HCT116 (cell line): Measurements from ENCODE around the gene EGFR. TPM values are rescaled to one million over a fixed set of nuclear protein-coding genes. Genes with fewer than 3 reads are reported as not detected.
A peak's percentile ranks its signal among the peaks of the same experiment; 100 is the strongest.

Experiments used
- ATAC-seq: fragments of 200-7000 bp; cut with Tn5 transposase; 2 replicates; pipeline ENCODE4 v1.9.1; 2020; ENCODE audit warnings: mild to moderate bottlenecking, moderate library complexity
- BruUV-seq: library from RNA; stranded (reverse); fragments of 400-500 nt; replicated peaks from 2 replicates; lab custom pipeline; 2021; lab: Mats Ljungman, UMichigan
- CTCF ChIA-PET: fragments of 300-600 bp; sonication (Branson Sonifier 250); formaldehyde crosslinking; loops from one replicate; lab custom pipeline; 2021; ENCODE audit warnings: antibody characterized with exemption; lab: Charles Lee
- POLR2A ChIA-PET: fragments of 300-600, 350-600 bp; sonication (Branson Sonifier 250); formaldehyde crosslinking; loops from one replicate; lab custom pipeline; 2021; ENCODE audit warnings: antibody characterized with exemption; lab: Charles Lee
- RAD21 ChIA-PET, 2 experiments: fragments of 300-600 bp; sonication (Branson Sonifier 250); formaldehyde crosslinking; loops; one replicate each; lab custom pipeline; 2023; ENCODE audit warnings: low total read pairs in 2 of 2; ENCODE audit not compliant: uncharacterized antibody in 2 of 2, unreplicated experiment in 2 of 2, low non-redundant PET in 1 of 2; lab: Charles Lee
- DNase-seq: peaks from one replicate; pipeline ENCODE4 v3.0.0-alpha.2; 2010; ENCODE audit warnings: low read depth, low spot score
- H2AFZ ChIP-seq: fragments of 200-600 bp; shearing (Covaris generic), sonication (generic); 2 replicates; pipeline ENCODE4 v1.6.1; 2017; ENCODE audit warnings: low read depth, mixed run types, mixed read lengths, antibody characterized with exemption, low read length; ENCODE audit not compliant: poor library complexity, severe bottlenecking
- H3K27ac ChIP-seq: 2 replicates; pipeline ENCODE4 v1.5.1; 2012; ENCODE audit warnings: low read depth, low read length
- H3K27me3 ChIP-seq: fragments of 200-600 bp; sonication (generic); 2 replicates; pipeline ENCODE4 v1.6.1; 2016; ENCODE audit warnings: mixed run types, low read length, mixed read lengths; ENCODE audit not compliant: insufficient read depth
- H3K36me3 ChIP-seq, 2 experiments: fragments of 200-500 bp in 1 of 2; fragments of 200-600 bp in 1 of 2; sonication (Bioruptor generic) in 1 of 2; sonication (generic) in 1 of 2; 2 replicates each; pipeline versions ENCODE4 v1.5.1 to v1.6.1; 2014 to 2016; ENCODE audit warnings: low read length in 2 of 2, inconsistent platforms in 1 of 2, mixed read lengths in 1 of 2, mixed run types in 1 of 2; ENCODE audit not compliant: insufficient read depth in 2 of 2, control insufficient read depth in 1 of 2
- H3K4me1 ChIP-seq, 2 experiments: fragments of 200-600 bp in 1 of 2; sonication (generic) in 1 of 2; 2 replicates each; pipeline versions ENCODE4 v1.5.1 to v1.6.1; 2012 to 2017; ENCODE audit warnings: low read length in 2 of 2, inconsistent platforms in 1 of 2, mild to moderate bottlenecking in 1 of 2, mixed read lengths in 1 of 2, mixed run types in 1 of 2, moderate library complexity in 1 of 2; ENCODE audit not compliant: insufficient read depth in 2 of 2, control insufficient read depth in 1 of 2
- H3K4me2 ChIP-seq: fragments of 200-600 bp; sonication (generic); 2 replicates; pipeline ENCODE4 v1.6.1; 2017; ENCODE audit warnings: mixed run types, low read length, mixed read lengths
- H3K4me3 ChIP-seq, 2 experiments: fragments of 200-600 bp in 1 of 2; sonication (generic) in 1 of 2; replicated peaks in 1 of 2; 2 replicates each; pipeline ENCODE4 v1.5.1; 2011 to 2016; ENCODE audit warnings: low read length in 2 of 2, control low read depth in 1 of 2, low read depth in 1 of 2, mild to moderate bottlenecking in 1 of 2, mixed read lengths in 1 of 2, mixed run types in 1 of 2
- H3K79me2 ChIP-seq: fragments of 200-600 bp; sonication (generic); 2 replicates; pipeline ENCODE4 v1.6.1; 2017; ENCODE audit warnings: mild to moderate bottlenecking, mixed run types, low read length, moderate library complexity, mixed read lengths; ENCODE audit not compliant: insufficient read depth
- H3K9ac ChIP-seq: fragments of 200-600 bp; sonication (generic); 2 replicates; pipeline ENCODE4 v1.6.1; 2016; ENCODE audit warnings: low read length, mixed read lengths
- H3K9me2 ChIP-seq: fragments of 200-600 bp; sonication (generic), shearing (Covaris generic); 2 replicates; pipeline ENCODE4 v1.6.1; 2017; ENCODE audit warnings: mixed run types, mild to moderate bottlenecking, moderate library complexity; ENCODE audit not compliant: insufficient read depth
- H3K9me3 ChIP-seq, 2 experiments: fragments of 200-500 bp in 1 of 2; fragments of 200-600 bp in 1 of 2; sonication (Bioruptor generic) in 1 of 2; sonication (generic) in 1 of 2; 2 replicates each; pipeline ENCODE4 v1.6.1; 2014 to 2017; ENCODE audit warnings: low read length in 2 of 2, mixed read lengths in 2 of 2, inconsistent platforms in 1 of 2, low read depth in 1 of 2, mild to moderate bottlenecking in 1 of 2, mixed run types in 1 of 2, moderate library complexity in 1 of 2; ENCODE audit not compliant: control insufficient read depth in 1 of 2, insufficient read depth in 1 of 2
- H4K20me1 ChIP-seq: fragments of 200-600 bp; sonication (generic), shearing (Covaris generic); 2 replicates; pipeline ENCODE4 v1.6.1; 2017; ENCODE audit warnings: mixed run types, mild to moderate bottlenecking, moderate library complexity; ENCODE audit not compliant: insufficient read depth
- CBX3 ChIP-seq: IDR thresholded peaks from 2 replicates; pipeline ENCODE4 v1.6.1; 2012; ENCODE audit warnings: low read depth
- CEBPB ChIP-seq: IDR thresholded peaks from 2 replicates; pipeline ENCODE4 v1.6.1; 2012; ENCODE audit warnings: low read depth
- EGR1 ChIP-seq: IDR thresholded peaks from 2 replicates; pipeline ENCODE4 v1.6.1; 2012; ENCODE audit warnings: low read depth
- ELF1 ChIP-seq: IDR thresholded peaks from 2 replicates; pipeline ENCODE4 v1.6.1; 2012; ENCODE audit warnings: low read depth, borderline replicate concordance
- EZH2 ChIP-seq: fragments of 200-600 bp; sonication (generic); IDR thresholded peaks from 2 replicates; pipeline ENCODE4 v1.6.1; 2017; ENCODE audit warnings: antibody characterized with exemption, mixed run types
- EZH2phosphoT487 ChIP-seq: fragments of 200-600 bp; IDR thresholded peaks from 2 replicates; pipeline ENCODE4 v1.6.1; 2018; ENCODE audit warnings: antibody characterized with exemption, borderline replicate concordance
- MAX ChIP-seq: IDR thresholded peaks from 2 replicates; pipeline ENCODE4 v1.6.1; 2012
- POLR2A ChIP-seq: IDR thresholded peaks from 2 replicates; pipeline ENCODE4 v1.7.0; 2011; ENCODE audit warnings: borderline replicate concordance; ENCODE audit not compliant: insufficient read depth, insufficient read length; ENCODE audit errors: extremely low read depth
- POLR2AphosphoS5 ChIP-seq: IDR thresholded peaks from 2 replicates; pipeline ENCODE4 v1.6.1; 2011; ENCODE audit warnings: mild to moderate bottlenecking, low read depth, low read length, moderate library complexity
- RAD21 ChIP-seq: IDR thresholded peaks from 2 replicates; pipeline ENCODE4 v1.6.1; 2012; ENCODE audit warnings: low read depth, mild to moderate bottlenecking
- SIN3A ChIP-seq: IDR thresholded peaks from 2 replicates; pipeline ENCODE4 v1.6.1; 2012; ENCODE audit warnings: low read depth
- SP1 ChIP-seq: IDR thresholded peaks from 2 replicates; pipeline ENCODE4 v1.6.1; 2012; ENCODE audit warnings: low read depth
- SRF ChIP-seq: IDR thresholded peaks from 2 replicates; pipeline ENCODE4 v1.6.1; 2012; ENCODE audit warnings: low read depth
- ZFX ChIP-seq: fragments of 450-650 bp; IDR thresholded peaks from 2 replicates; pipeline ENCODE4 v1.6.1; 2017
- ZNF274 ChIP-seq: fragments of 200-500 bp; sonication (Bioruptor generic); IDR thresholded peaks from 2 replicates; pipeline ENCODE4 v1.6.1; 2014; ENCODE audit warnings: mild to moderate bottlenecking, low read depth, low read length, inconsistent platforms
- intact Hi-C: fragments of 100-400 bp; cut with micrococcal nuclease; formaldehyde crosslinking; loops from 2 replicates; pipeline ENCODE4 v1.10.0; 2022
- total RNA-seq: library from RNA; stranded (reverse); gene quantifications from one replicate; pipeline ENCODE4 v1.2.1, GENCODE V29; 2021; ENCODE audit not compliant: unreplicated experiment
- TF ChIP-seq, protein P1 (sequence below): IDR thresholded peaks from 2 replicates; pipeline ENCODE4 v1.6.1; 2012; ENCODE audit warnings: low read depth
- TF ChIP-seq, protein P2 (sequence below): IDR thresholded peaks from 2 replicates; pipeline ENCODE4 v1.6.1; 2012
- TF ChIP-seq, protein P3 (sequence below), 3 experiments: fragments of 200-600 bp in 1 of 3; sonication (generic) in 1 of 3; IDR thresholded peaks in 2 of 3; conservative IDR thresholded peaks in 1 of 3; 2 replicates each; pipeline ENCODE4 v1.5.1; 2012 to 2017; ENCODE audit warnings: low read depth in 2 of 3, low read length in 2 of 3, antibody characterized with exemption in 1 of 3, borderline replicate concordance in 1 of 3, control low read depth in 1 of 3, mild to moderate bottlenecking in 1 of 3, mixed read lengths in 1 of 3, mixed run types in 1 of 3, moderate library complexity in 1 of 3; ENCODE audit not compliant: insufficient read depth in 1 of 3

Gene EGFR
- total RNA-seq, 1 experiment from 2014 or later = 71.5 TPM

GRCh38 chr7:55255496-55256445 is 237.0 kb downstream of the EGFR start:
- ChIA-PET RAD21 (interaction anchor here (0.7 to 2.4 kb wide), 13 partner anchors 237 to 497 kb away, joined by 3 to 13 read pairs (median 4); partner anchors contain the start of genes EGFR (in 1 of the 2) and SEC61G (in 1 of the 2)), POLR2A (interaction anchor here (0.9 to 1.9 kb wide), 4 partner anchors 9 to 497 kb away, joined by 3 to 5 read pairs (median 4); partner anchors contain the start of gene SEC61G), CTCF (interaction anchor here (0.6 to 3.9 kb wide), 39 partner anchors 9 to 551 kb away, joined by 3 to 88 read pairs (median 4); partner anchors contain the start of genes EGFR and SEC61G)
- H2AFZ ChIP-seq = peak overlapping the region; percentile 15
- no peaks in the 10 kb centered on the region for H3K27me3 ChIP-seq
- ATAC-seq (peak; percentile 86), DNase-seq (peak; percentile 60)
- peaks cover 2 to 17% of the 10 kb centered on the region in 2 experiments; a peak in 2 of 4 replicates for H3K4me1 ChIP-seq
- intact Hi-C loops = loop anchor here (1.0 to 10.0 kb wide), 4 partner anchors 241 to 481 kb away; partner anchors contain the start of gene EGFR
- H3K36me3 ChIP-seq = no peaks in the 10 kb centered on the region
- peak overlapping the region; percentile 96 for H3K4me2 ChIP-seq
- H3K9me3 ChIP-seq = no peaks in the 10 kb centered on the region
- no peaks in the 10 kb centered on the region for H4K20me1 ChIP-seq
- H3K9me2 ChIP-seq = no peaks in the 10 kb centered on the region
- H3K9ac ChIP-seq = peak overlapping the region; percentile 59
- H3K79me2 ChIP-seq = no peaks in the 10 kb centered on the region
- H3K27ac ChIP-seq = no peak overlapping the region
- BruUV-seq = no TSS peak
- peak overlapping the region; percentile 44 to 62 for H3K4me3 ChIP-seq
- peak; percentile 67 for TF ChIP-seq MAX
- TF ChIP-seq SRF = no peak
- TF ChIP-seq, protein P1, sequence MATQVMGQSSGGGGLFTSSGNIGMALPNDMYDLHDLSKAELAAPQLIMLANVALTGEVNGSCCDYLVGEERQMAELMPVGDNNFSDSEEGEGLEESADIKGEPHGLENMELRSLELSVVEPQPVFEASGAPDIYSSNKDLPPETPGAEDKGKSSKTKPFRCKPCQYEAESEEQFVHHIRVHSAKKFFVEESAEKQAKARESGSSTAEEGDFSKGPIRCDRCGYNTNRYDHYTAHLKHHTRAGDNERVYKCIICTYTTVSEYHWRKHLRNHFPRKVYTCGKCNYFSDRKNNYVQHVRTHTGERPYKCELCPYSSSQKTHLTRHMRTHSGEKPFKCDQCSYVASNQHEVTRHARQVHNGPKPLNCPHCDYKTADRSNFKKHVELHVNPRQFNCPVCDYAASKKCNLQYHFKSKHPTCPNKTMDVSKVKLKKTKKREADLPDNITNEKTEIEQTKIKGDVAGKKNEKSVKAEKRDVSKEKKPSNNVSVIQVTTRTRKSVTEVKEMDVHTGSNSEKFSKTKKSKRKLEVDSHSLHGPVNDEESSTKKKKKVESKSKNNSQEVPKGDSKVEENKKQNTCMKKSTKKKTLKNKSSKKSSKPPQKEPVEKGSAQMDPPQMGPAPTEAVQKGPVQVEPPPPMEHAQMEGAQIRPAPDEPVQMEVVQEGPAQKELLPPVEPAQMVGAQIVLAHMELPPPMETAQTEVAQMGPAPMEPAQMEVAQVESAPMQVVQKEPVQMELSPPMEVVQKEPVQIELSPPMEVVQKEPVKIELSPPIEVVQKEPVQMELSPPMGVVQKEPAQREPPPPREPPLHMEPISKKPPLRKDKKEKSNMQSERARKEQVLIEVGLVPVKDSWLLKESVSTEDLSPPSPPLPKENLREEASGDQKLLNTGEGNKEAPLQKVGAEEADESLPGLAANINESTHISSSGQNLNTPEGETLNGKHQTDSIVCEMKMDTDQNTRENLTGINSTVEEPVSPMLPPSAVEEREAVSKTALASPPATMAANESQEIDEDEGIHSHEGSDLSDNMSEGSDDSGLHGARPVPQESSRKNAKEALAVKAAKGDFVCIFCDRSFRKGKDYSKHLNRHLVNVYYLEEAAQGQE = no peak
- peak; percentile 95 for TF ChIP-seq RAD21
- no peak for TF ChIP-seq EZH2phosphoT487
- TF ChIP-seq ZFX = no peak
- no peak for TF ChIP-seq ELF1
- TF ChIP-seq, protein P2, sequence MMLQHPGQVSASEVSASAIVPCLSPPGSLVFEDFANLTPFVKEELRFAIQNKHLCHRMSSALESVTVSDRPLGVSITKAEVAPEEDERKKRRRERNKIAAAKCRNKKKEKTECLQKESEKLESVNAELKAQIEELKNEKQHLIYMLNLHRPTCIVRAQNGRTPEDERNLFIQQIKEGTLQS = no peak
- TF ChIP-seq CBX3 = 0 out of 2 replicates have a peak, but pooled peaks have one; percentile 65
- TF ChIP-seq POLR2AphosphoS5 = no peak
- no peak for TF ChIP-seq EZH2
- no peak for TF ChIP-seq SP1
- TF ChIP-seq CEBPB = no peak
- TF ChIP-seq, protein P3, sequence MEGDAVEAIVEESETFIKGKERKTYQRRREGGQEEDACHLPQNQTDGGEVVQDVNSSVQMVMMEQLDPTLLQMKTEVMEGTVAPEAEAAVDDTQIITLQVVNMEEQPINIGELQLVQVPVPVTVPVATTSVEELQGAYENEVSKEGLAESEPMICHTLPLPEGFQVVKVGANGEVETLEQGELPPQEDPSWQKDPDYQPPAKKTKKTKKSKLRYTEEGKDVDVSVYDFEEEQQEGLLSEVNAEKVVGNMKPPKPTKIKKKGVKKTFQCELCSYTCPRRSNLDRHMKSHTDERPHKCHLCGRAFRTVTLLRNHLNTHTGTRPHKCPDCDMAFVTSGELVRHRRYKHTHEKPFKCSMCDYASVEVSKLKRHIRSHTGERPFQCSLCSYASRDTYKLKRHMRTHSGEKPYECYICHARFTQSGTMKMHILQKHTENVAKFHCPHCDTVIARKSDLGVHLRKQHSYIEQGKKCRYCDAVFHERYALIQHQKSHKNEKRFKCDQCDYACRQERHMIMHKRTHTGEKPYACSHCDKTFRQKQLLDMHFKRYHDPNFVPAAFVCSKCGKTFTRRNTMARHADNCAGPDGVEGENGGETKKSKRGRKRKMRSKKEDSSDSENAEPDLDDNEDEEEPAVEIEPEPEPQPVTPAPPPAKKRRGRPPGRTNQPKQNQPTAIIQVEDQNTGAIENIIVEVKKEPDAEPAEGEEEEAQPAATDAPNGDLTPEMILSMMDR (IDR thresholded peaks at IDR 0.05 in 2 of 3, conservative IDR thresholded peaks at IDR 0.05 in 1 of 3; ENCODE audit: borderline replicate concordance in 1 of 3, insufficient read depth in 1 of 3, low read depth in 2 of 3, low read length in 2 of 3) = peak; percentile 86 to 95 (median 90)
- no peak for TF ChIP-seq SIN3A
- TF ChIP-seq POLR2A = no peak
- no peak for TF ChIP-seq ZNF274
- TF ChIP-seq EGR1 = no peak
